Testis (tissue), 2 donors: Measurements from ENCODE around the gene CUL7.

Experiments
- CTCF ChIP-seq, 3 experiments: fragments of 450-650 bp in 2 of 3; fragments of 200-600 bp in 1 of 3; sonication (generic) in 1 of 3; IDR thresholded peaks; one replicate each; pipeline ENCODE4 v1.5.1; 2016 to 2019; ENCODE audit warnings: antibody characterized with exemption in 3 of 3, mild to moderate bottlenecking in 2 of 3, moderate library complexity in 1 of 3
- POLR2A ChIP-seq: fragments of 450-650 bp; IDR thresholded peaks from one replicate; pipeline ENCODE4 v1.6.1; 2017; ENCODE audit warnings: antibody characterized with exemption, mild to moderate bottlenecking, moderate library complexity

DNA sequence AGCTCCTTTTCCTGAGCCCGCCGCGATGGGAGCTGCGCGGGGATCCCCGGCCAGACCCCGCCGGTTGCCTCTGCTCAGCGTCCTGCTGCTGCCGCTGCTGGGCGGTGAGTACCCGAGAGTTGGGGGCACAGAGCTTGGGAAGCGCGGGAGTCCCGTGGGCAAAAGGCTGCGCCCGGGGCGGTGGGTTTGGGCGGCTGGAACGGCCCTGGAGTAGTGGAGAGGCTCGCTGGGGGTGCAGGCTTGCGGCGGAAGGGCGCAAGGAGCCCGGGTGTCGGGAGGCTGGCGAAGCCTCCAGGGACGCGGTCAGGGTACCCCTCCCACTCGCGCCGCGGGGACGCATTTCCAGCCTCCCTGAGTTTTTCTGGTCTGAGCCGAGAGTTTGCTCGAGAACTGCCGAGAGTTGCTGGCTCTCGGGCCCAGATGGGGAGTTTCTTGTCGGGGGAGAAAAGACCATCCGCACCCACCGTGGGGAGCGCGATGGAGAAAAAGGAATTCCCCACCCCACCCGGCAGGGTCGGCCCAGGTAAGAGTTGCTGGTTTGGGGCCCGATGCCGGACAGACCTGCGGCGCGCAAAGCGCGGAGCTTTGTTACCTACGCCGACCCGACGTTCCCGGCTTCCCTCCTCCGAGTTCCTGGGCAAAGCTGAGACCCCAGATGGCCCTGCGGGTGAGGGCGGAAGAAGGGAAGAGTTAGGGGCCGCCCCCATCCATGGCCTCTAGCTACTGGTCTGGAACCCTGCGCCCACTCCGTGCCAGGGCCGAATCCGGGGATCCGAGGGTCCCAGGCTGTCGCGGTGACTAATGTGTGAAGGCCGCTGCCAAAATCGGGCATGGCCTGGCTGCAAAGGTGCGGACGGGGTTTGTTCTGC is 23.0 kb upstream of the CUL7 start:
- TF ChIP-seq CTCF (IDR thresholded peaks at IDR 0.05) (no peak), POLR2A (no peak)
